ENCODE data around the gene NLGN4X.

NLGN4X gene

DNA sequence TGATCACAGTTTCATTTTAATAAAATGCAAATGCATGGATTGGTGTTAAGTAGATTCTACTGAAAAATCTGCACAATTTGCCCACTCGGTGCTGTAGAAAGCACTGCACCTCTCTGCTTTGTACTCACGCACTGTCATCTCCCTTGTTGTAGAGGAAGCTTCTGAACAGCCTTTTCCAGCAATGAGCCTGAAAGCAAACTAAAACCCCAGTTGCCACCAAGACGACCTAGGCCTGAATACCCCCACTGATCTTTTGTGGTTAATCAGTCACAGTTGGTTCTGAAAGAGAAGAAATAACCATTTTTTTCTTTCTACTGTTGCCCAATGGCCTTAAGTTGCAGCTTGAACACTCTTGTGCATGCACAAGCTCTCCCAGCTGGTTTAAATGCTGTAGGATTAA is 229.8 kb downstream of the NLGN4X start:
- no peak overlapping the region for H3K4me3 ChIP-seq
- DNase-seq (ENCODE audit: low spot score): no peak
- no peak for TF ChIP-seq CTCF (IDR thresholded peaks at IDR 0.05)
- H3K27ac ChIP-seq: no peak overlapping the region

GRCh38 chrX:5998456-5998855 is 230.2 kb downstream of the NLGN4X start:
- Histone ChIP-seq H3K27ac (no peak overlapping the region), H3K4me3 (no peak overlapping the region)
- no peak for DNase-seq (ENCODE audit: low spot score)
- TF ChIP-seq CTCF (IDR thresholded peaks at IDR 0.05): no peak

- Histone ChIP-seq H3K4me3 (no peak overlapping the region), H3K27ac (no peak overlapping the region)
- TF ChIP-seq CTCF (IDR thresholded peaks at IDR 0.05): no peak
- DNase-seq (ENCODE audit: low spot score): no peak
These were observed 237.3 kb downstream of the NLGN4X start for GRCh38 chrX:5991393-5991792.

GRCh38 chrX:5979338-5979737 is 249.3 kb downstream of the NLGN4X start:
- no peak overlapping the region for H3K27ac ChIP-seq
- no peak for DNase-seq (ENCODE audit: low spot score)
- no peak for TF ChIP-seq CTCF (IDR thresholded peaks at IDR 0.05)
- H3K4me3 ChIP-seq: no peak overlapping the region

GRCh38 chrX:5976332-5976731 is 252.3 kb downstream of the NLGN4X start:
- TF ChIP-seq CTCF (IDR thresholded peaks at IDR 0.05): no peak
- H3K27ac ChIP-seq: no peak overlapping the region
- no peak for DNase-seq (ENCODE audit: low spot score)
- no peak overlapping the region for H3K4me3 ChIP-seq

GRCh38 chrX:5971300-5971699 is 257.4 kb downstream of the NLGN4X start:
- DNase-seq (ENCODE audit: low spot score): no peak
- H3K4me3 ChIP-seq: no peak overlapping the region
- no peak overlapping the region for H3K27ac ChIP-seq
- TF ChIP-seq CTCF (IDR thresholded peaks at IDR 0.05): no peak

GRCh38 chrX:5965406-5965805 is 263.3 kb downstream of the NLGN4X start:
- TF ChIP-seq CTCF (IDR thresholded peaks at IDR 0.05): no peak
- DNase-seq (ENCODE audit: low spot score): no peak
- Histone ChIP-seq H3K4me3 (no peak overlapping the region), H3K27ac (no peak overlapping the region)
